B cell (primary cell): ENCODE measurements around the gene CDH13. TPM values are rescaled to one million over a fixed set of nuclear protein-coding genes. Genes with fewer than 3 reads are reported as not detected.

Experiments
- ATAC-seq: fragments of 200-7000 bp; cut with Tn5 transposase; one replicate; pipeline ENCODE4 v1.10.0; 2021; ENCODE audit warnings: low read depth, mild to moderate bottlenecking, moderate number of reproducible peaks, moderate library complexity
- CTCF ChIA-PET: fragments of 350-600 bp; sonication (Branson Sonifier 250); formaldehyde crosslinking; loops from one replicate; lab custom pipeline; 2021; ENCODE audit warnings: antibody characterized with exemption, inconsistent platforms; lab: Charles Lee
- POLR2A ChIA-PET: fragments of 350-600 bp; sonication (Branson Sonifier 250); formaldehyde crosslinking; loops from one replicate; lab custom pipeline; 2021; ENCODE audit warnings: antibody characterized with exemption; lab: Charles Lee
- DNase-seq: peaks from one replicate; pipeline ENCODE4 v3.0.0; 2013
- H2AFZ ChIP-seq: 2 replicates; pipeline ENCODE4 v1.6.1; 2012; ENCODE audit warnings: mild to moderate bottlenecking, low read depth, low read length; ENCODE audit not compliant: insufficient read depth, poor library complexity, severe bottlenecking
- H3K27ac ChIP-seq, 2 donors: 1 replicate in 1 of 2; 2 replicates in 1 of 2; pipeline ENCODE4 v1.5.1; 2012 to 2013; ENCODE audit warnings: low read length in 2 of 2, mild to moderate bottlenecking in 2 of 2, moderate library complexity in 1 of 2
- H3K27me3 ChIP-seq, 4 experiments: fragments of 200-600 bp in 1 of 4; sonication (generic) in 1 of 4; replicated peaks in 1 of 4; 1 replicate in 2 of 4; 2 replicates in 2 of 4; pipeline versions ENCODE4 v1.6.1 to v1.7.0; 2013 to 2016; ENCODE audit warnings: low read length in 3 of 4, mild to moderate bottlenecking in 2 of 4, mixed read lengths in 1 of 4, moderate library complexity in 1 of 4; ENCODE audit not compliant: insufficient read depth in 4 of 4, control insufficient read depth in 3 of 4; ENCODE audit errors: control extremely low read depth in 1 of 4
- H3K36me3 ChIP-seq, 2 experiments: replicated peaks in 1 of 2; 1 replicate in 1 of 2; 2 replicates in 1 of 2; pipeline versions ENCODE4 v1.6.1 to v1.7.1; 2013; ENCODE audit warnings: low read length in 1 of 2; ENCODE audit not compliant: insufficient read depth in 2 of 2, control insufficient read depth in 1 of 2; ENCODE audit errors: control extremely low read depth in 1 of 2, extremely low read depth in 1 of 2
- H3K4me1 ChIP-seq, 2 donors: fragments of 200-600 bp in 1 of 2; sonication (generic) in 1 of 2; 1 replicate in 1 of 2; 2 replicates in 1 of 2; pipeline versions ENCODE4 v1.5.1 to v1.6.1; 2013 to 2017; ENCODE audit warnings: low read length in 2 of 2; ENCODE audit not compliant: control insufficient read depth in 2 of 2, insufficient read depth in 2 of 2
- H3K4me2 ChIP-seq: replicated peaks from 2 replicates; pipeline ENCODE3; 2012; ENCODE audit warnings: mild to moderate bottlenecking, low read depth, low read length; ENCODE audit not compliant: poor library complexity, severe bottlenecking
- H3K4me3 ChIP-seq, 5 experiments: fragments of 200-600 bp in 1 of 5; sonication (generic) in 1 of 5; 1 replicate in 3 of 5; 2 replicates in 2 of 5; pipeline versions ENCODE4 v1.5.1 to v1.7.0; 2011 to 2016; ENCODE audit warnings: low read length in 4 of 5, mild to moderate bottlenecking in 4 of 5, low read depth in 2 of 5, control low read depth in 1 of 5, moderate library complexity in 1 of 5; ENCODE audit not compliant: insufficient read depth in 1 of 5; ENCODE audit errors: control extremely low read depth in 1 of 5, extremely low read depth in 1 of 5
- H3K79me2 ChIP-seq: fragments of 200-600 bp; sonication (generic); one replicate; pipeline ENCODE4 v1.6.0; 2016; ENCODE audit warnings: low read length; ENCODE audit not compliant: control insufficient read depth, insufficient read depth
- H3K9ac ChIP-seq: fragments of 200-600 bp; sonication (generic); 2 replicates; pipeline ENCODE4 v1.6.1; 2017; ENCODE audit warnings: mild to moderate bottlenecking, low read length, moderate library complexity
- H3K9me3 ChIP-seq, 3 donors: one replicate each; pipeline versions ENCODE4 v1.6.1 to v1.7.1; 2013; ENCODE audit warnings: low read length in 2 of 3; ENCODE audit not compliant: control insufficient read depth in 2 of 3, insufficient read depth in 1 of 3; ENCODE audit errors: control extremely low read depth in 1 of 3
- H4K20me1 ChIP-seq: 2 replicates; pipeline ENCODE4 v1.6.0; 2012; ENCODE audit warnings: mild to moderate bottlenecking, low read length; ENCODE audit not compliant: insufficient read depth, control insufficient read depth, poor library complexity, severe bottlenecking
- H3K27ac Mint-ChIP-seq: one replicate; pipeline ENCODE4 v1.8.0; 2021; ENCODE audit warnings: mixed read lengths
- H3K27me3 Mint-ChIP-seq: one replicate; pipeline ENCODE4 v1.8.0; 2021; ENCODE audit warnings: mixed read lengths
- H3K4me1 Mint-ChIP-seq: one replicate; pipeline ENCODE4 v1.8.0; 2021; ENCODE audit warnings: mixed read lengths
- H3K4me3 Mint-ChIP-seq: one replicate; pipeline ENCODE4 v1.8.0; 2021; ENCODE audit warnings: mixed read lengths
- H3K9me3 Mint-ChIP-seq: one replicate; pipeline ENCODE4 v1.8.0; 2022; ENCODE audit warnings: mixed read lengths; ENCODE audit not compliant: insufficient read depth
- EZH2 ChIP-seq: IDR thresholded peaks from 2 replicates; pipeline ENCODE4 v1.6.1; 2012; ENCODE audit warnings: borderline replicate concordance, low read depth, mild to moderate bottlenecking, moderate library complexity, low read length; ENCODE audit not compliant: insufficient read depth, poor library complexity, severe bottlenecking
- WGBS: methylation state at CpG from one replicate; pipeline ENCODE4 v1.1.5; 2013; ENCODE audit warnings: missing lambda C conversion rate; ENCODE audit not compliant: insufficient coverage; 5-methylcytosine and 5-hydroxymethylcytosine counted together
- intact Hi-C: fragments of 100-400 bp; cut with micrococcal nuclease; formaldehyde crosslinking; loops from one replicate; pipeline ENCODE4 v1.10.0; 2022
- polyA plus RNA-seq: library from polyadenylated mRNA; depleted of rRNA; stranded (reverse); fragments of >200 nt; gene quantifications from 2 replicates; pipeline ENCODE4 v1.2.3, GENCODE V29; 2012
- total RNA-seq, 2 donors: library from RNA; stranded (reverse); fragments of 120-200 nt in 1 of 2; gene quantifications; 1 replicate in 1 of 2; 2 replicates in 1 of 2; pipeline versions ENCODE4 v1.2.3 to v1.2.4, GENCODE V29; 2013 to 2022
- TF ChIP-seq, protein P1 (sequence below): fragments of 200-600 bp; IDR thresholded peaks from one replicate; pipeline ENCODE4 v1.8.0; 2022; ENCODE audit warnings: antibody characterized with exemption, mild to moderate bottlenecking

CDH13 gene
- total and polyA plus RNA-seq, 2 donors (not counting 1 experiment from before 2014, with no cell fraction given) = not detected

DNA sequence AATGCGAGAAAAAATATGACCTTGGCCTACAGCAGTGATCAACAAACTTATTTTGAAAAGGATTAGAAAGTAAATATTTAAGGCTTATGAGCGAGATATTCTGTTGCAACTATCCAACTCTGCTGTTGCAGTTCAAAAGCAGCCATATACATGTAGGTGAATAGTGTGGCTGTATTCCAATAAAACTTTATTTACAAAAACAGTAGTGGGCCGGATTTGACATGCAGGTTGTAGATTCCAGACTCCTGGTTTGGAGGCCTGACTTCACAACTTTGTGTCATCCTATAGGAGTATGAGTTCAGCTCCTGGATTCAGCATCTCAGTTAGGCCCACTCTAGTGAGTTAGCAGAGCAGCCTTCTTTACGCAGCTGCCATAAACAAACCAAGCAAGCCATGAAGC, 386.3 kb downstream of the CDH13 start:
- Histone ChIP-seq H3K79me2 (no peaks in the 10 kb centered on the region), H3K4me2 (no peak overlapping the region), H3K9me3 (no peaks in the 10 kb centered on the region), H3K9ac (no peak overlapping the region), H2AFZ (no peak overlapping the region), H4K20me1 (no peaks in the 10 kb centered on the region), H3K36me3 (no peaks in the 10 kb centered on the region), H3K4me1 (no peaks in the 10 kb centered on the region), H3K27ac (no peak overlapping the region), H3K27me3 (no peaks in the 10 kb centered on the region), H3K4me3 (no peak overlapping the region)
- H3K9me3 Mint-ChIP-seq = no peaks in the 10 kb centered on the region
- ChIA-PET POLR2A (no interaction called here), CTCF (no interaction called here)
- peaks cover 5% of the 10 kb centered on the region for H3K27me3 Mint-ChIP-seq
- DNase-seq (no peak), ATAC-seq (no peak)
- intact Hi-C loops = no loop called here
- TF ChIP-seq EZH2 = no peak
- TF ChIP-seq, protein P1, sequence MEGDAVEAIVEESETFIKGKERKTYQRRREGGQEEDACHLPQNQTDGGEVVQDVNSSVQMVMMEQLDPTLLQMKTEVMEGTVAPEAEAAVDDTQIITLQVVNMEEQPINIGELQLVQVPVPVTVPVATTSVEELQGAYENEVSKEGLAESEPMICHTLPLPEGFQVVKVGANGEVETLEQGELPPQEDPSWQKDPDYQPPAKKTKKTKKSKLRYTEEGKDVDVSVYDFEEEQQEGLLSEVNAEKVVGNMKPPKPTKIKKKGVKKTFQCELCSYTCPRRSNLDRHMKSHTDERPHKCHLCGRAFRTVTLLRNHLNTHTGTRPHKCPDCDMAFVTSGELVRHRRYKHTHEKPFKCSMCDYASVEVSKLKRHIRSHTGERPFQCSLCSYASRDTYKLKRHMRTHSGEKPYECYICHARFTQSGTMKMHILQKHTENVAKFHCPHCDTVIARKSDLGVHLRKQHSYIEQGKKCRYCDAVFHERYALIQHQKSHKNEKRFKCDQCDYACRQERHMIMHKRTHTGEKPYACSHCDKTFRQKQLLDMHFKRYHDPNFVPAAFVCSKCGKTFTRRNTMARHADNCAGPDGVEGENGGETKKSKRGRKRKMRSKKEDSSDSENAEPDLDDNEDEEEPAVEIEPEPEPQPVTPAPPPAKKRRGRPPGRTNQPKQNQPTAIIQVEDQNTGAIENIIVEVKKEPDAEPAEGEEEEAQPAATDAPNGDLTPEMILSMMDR = no peak
- H3K4me3 Mint-ChIP-seq = no peak overlapping the region
- no peak overlapping the region for H3K27ac Mint-ChIP-seq
- 94% methylated on average over 3 of the region's 4 CpGs for WGBS
- no peaks in the 10 kb centered on the region for H3K4me1 Mint-ChIP-seq

DNA sequence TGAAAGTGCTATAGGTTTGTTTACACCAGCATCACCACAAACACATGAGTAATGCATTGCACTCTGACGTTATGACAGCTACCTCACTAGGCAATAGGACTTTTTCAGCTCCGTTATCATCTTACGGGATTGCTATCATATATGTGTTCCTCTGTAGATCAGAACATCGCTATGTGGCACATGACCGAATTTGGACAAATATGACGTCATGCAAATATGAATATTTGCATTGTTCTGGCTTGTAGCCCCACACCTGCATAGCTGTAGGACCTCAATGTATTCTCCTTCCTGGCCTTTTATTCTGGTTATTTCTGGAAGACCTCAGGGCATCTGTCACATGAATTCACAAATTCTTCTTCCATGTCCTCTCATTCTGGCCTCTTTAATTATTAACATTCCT, 393.2 kb downstream of the CDH13 start:
- H3K79me2 ChIP-seq = no peaks in the 10 kb centered on the region
- H3K4me3 ChIP-seq = no peak overlapping the region
- 98% methylated on average over 6 of the region's 6 CpGs for WGBS
- ChIA-PET POLR2A (no interaction called here), CTCF (no interaction called here)
- H3K4me1 ChIP-seq = no peaks in the 10 kb centered on the region
- Mint-ChIP-seq H3K27me3 (no peaks in the 10 kb centered on the region), H3K4me3 (no peak overlapping the region), H3K9me3 (no peaks in the 10 kb centered on the region), H3K27ac (no peak overlapping the region), H3K4me1 (no peaks in the 10 kb centered on the region)
- no peaks in the 10 kb centered on the region for H3K27me3 ChIP-seq
- ATAC-seq = no peak
- no peak overlapping the region for H3K9ac ChIP-seq
- H2AFZ ChIP-seq = no peak overlapping the region
- H3K27ac ChIP-seq = no peak overlapping the region
- intact Hi-C loops = no loop called here
- H4K20me1 ChIP-seq = no peaks in the 10 kb centered on the region
- no peak for TF ChIP-seq EZH2
- TF ChIP-seq, protein P1 = no peak
- H3K4me2 ChIP-seq = no peak overlapping the region
- DNase-seq = no peak
- peaks cover 0 to 4% (median 0%) of the 10 kb centered on the region in 3 donors for H3K9me3 ChIP-seq
- H3K36me3 ChIP-seq = no peaks in the 10 kb centered on the region
